SK-N-SH (cell line): Measurements from ENCODE around the gene IFNG-AS1. TPM values are rescaled to one million over a fixed set of nuclear protein-coding genes. Genes with fewer than 3 reads are reported as not detected.

Experiments
- CTCF ChIA-PET: fragments of 300-600, 350-600 bp; formaldehyde crosslinking; extraction: SDS; loops from one replicate; lab custom pipeline; 2021; lab: Yijun Ruan, JAX
- POLR2A ChIA-PET: fragments of 350-600 bp; sonication (Branson Sonifier 250); formaldehyde crosslinking; extraction: SDS; loops from one replicate; lab custom pipeline; 2020; ENCODE audit warnings: antibody characterized with exemption, inconsistent platforms; lab: Yijun Ruan, JAX
- DNase-seq: peaks from one replicate; pipeline ENCODE4 v3.0.0; 2012
- H2AFZ ChIP-seq: fragments of 200-600 bp; sonication (generic); 2 replicates; pipeline ENCODE4 v1.8.1; 2016; ENCODE audit warnings: antibody characterized with exemption, mild to moderate bottlenecking, low read depth
- H3F3A ChIP-seq: fragments of 200-600 bp; sonication (generic); replicated peaks from 2 replicates; pipeline ENCODE3; 2016; ENCODE audit warnings: antibody characterized with exemption, mild to moderate bottlenecking; ENCODE audit not compliant: insufficient read depth
- H3K27ac ChIP-seq, 2 experiments: fragments of 200-500 bp in 1 of 2; fragments of 200-600 bp in 1 of 2; sonication (Bioruptor generic) in 1 of 2; sonication (generic), shearing (Covaris generic) in 1 of 2; 2 replicates each; pipeline versions ENCODE4 v1.5.1 to v1.6.1; 2014 to 2016; ENCODE audit warnings: low read depth in 2 of 2, inconsistent platforms in 1 of 2, low read length in 1 of 2, mild to moderate bottlenecking in 1 of 2, mixed read lengths in 1 of 2
- H3K27me3 ChIP-seq: fragments of 200-600 bp; sonication (generic), shearing (Covaris generic); 2 replicates; pipeline ENCODE4 v1.6.1; 2016; ENCODE audit warnings: mixed run types; ENCODE audit not compliant: insufficient read depth
- H3K36me3 ChIP-seq, 2 experiments: fragments of 200-500 bp in 1 of 2; fragments of 200-600 bp in 1 of 2; sonication (Bioruptor generic) in 1 of 2; sonication (generic) in 1 of 2; replicated peaks in 1 of 2; 2 replicates each; pipeline versions ENCODE3 to v1.5.1; 2014 to 2016; ENCODE audit warnings: low read length in 1 of 2, mild to moderate bottlenecking in 1 of 2; ENCODE audit not compliant: insufficient read depth in 2 of 2, control insufficient read depth in 1 of 2
- H3K4me1 ChIP-seq, 2 experiments: fragments of 200-500 bp in 1 of 2; fragments of 200-600 bp in 1 of 2; sonication (Bioruptor generic) in 1 of 2; sonication (generic), shearing (Covaris generic) in 1 of 2; 2 replicates each; pipeline versions ENCODE4 v1.5.1 to v1.6.1; 2014 to 2016; ENCODE audit warnings: low read depth in 1 of 2, low read length in 1 of 2, mixed run types in 1 of 2; ENCODE audit not compliant: insufficient read depth in 2 of 2, control insufficient read depth in 1 of 2
- H3K4me2 ChIP-seq: fragments of 200-600 bp; sonication (generic), shearing (Covaris generic); 2 replicates; pipeline ENCODE4 v1.6.1; 2017; ENCODE audit warnings: mixed run types
- H3K4me3 ChIP-seq, 2 experiments: fragments of 200-500 bp in 1 of 2; fragments of 200-600 bp in 1 of 2; sonication (Bioruptor generic) in 1 of 2; sonication (generic), shearing (Covaris generic) in 1 of 2; 2 replicates each; pipeline versions ENCODE4 v1.5.1 to v1.8.1; 2014 to 2016; ENCODE audit warnings: low read depth in 2 of 2, inconsistent platforms in 1 of 2, low read length in 1 of 2, mild to moderate bottlenecking in 1 of 2, mixed read lengths in 1 of 2, moderate library complexity in 1 of 2
- H3K79me2 ChIP-seq: fragments of 200-600 bp; sonication (generic); 2 replicates; pipeline ENCODE4 v1.8.1; 2017; ENCODE audit warnings: mild to moderate bottlenecking; ENCODE audit not compliant: insufficient read depth
- H3K9ac ChIP-seq: fragments of 200-600 bp; sonication (generic); 2 replicates; pipeline ENCODE4 v1.6.1; 2017; ENCODE audit warnings: mixed run types
- H3K9me2 ChIP-seq: fragments of 200-600 bp; sonication (generic); 2 replicates; pipeline ENCODE4 v1.6.1; 2017; ENCODE audit warnings: mixed run types
- H3K9me3 ChIP-seq: fragments of 200-600 bp; sonication (generic); 2 replicates; pipeline ENCODE4 v1.6.1; 2017; ENCODE audit warnings: mixed run types, mild to moderate bottlenecking, moderate library complexity
- H4K20me1 ChIP-seq: fragments of 200-600 bp; sonication (generic); 2 replicates; pipeline ENCODE4 v1.6.1; 2017; ENCODE audit warnings: mild to moderate bottlenecking, mixed run types; ENCODE audit not compliant: insufficient read depth
- FOSL2 ChIP-seq: IDR thresholded peaks from 2 replicates; pipeline ENCODE4 v1.4.0; 2012; ENCODE audit warnings: low read depth, mild to moderate bottlenecking, moderate library complexity, borderline replicate concordance
- IRF3 ChIP-seq: fragments of 150-350 bp; IDR thresholded peaks from 2 replicates; pipeline ENCODE4 v1.6.1; 2016; ENCODE audit warnings: mild to moderate bottlenecking, low read depth, low read length
- MXI1 ChIP-seq: IDR thresholded peaks from 2 replicates; pipeline ENCODE4 v1.6.1; 2012; ENCODE audit warnings: mild to moderate bottlenecking, low read depth, low read length, improper control_type of control experiment
- NFIC ChIP-seq: IDR thresholded peaks from 2 replicates; pipeline ENCODE4 v1.4.0; 2012; ENCODE audit warnings: borderline replicate concordance
- RAD21 ChIP-seq: IDR thresholded peaks from 2 replicates; pipeline ENCODE4 v1.6.1; 2012; ENCODE audit warnings: mild to moderate bottlenecking, low read length
- RCOR1 ChIP-seq: fragments of 150-350 bp; IDR thresholded peaks from 2 replicates; pipeline ENCODE4 v1.6.1; 2017; ENCODE audit warnings: antibody characterized with exemption, low read length
- SIN3A ChIP-seq: IDR thresholded peaks from 2 replicates; pipeline ENCODE4 v1.6.1; 2012; ENCODE audit warnings: low read depth, mild to moderate bottlenecking, low read length, moderate library complexity, borderline replicate concordance
- YY1 ChIP-seq: IDR thresholded peaks from 2 replicates; pipeline ENCODE4 v1.4.0; 2012; ENCODE audit warnings: low read depth, mild to moderate bottlenecking
- WGBS: methylation state at CpG from one replicate; pipeline ENCODE4 v1.1.6; 2017; ENCODE audit warnings: low lambda C conversion rate; 5-methylcytosine and 5-hydroxymethylcytosine counted together
- polyA plus RNA-seq, 3 experiments: library from polyadenylated mRNA; depleted of rRNA; stranded (reverse); fragments of >200 nt; gene quantifications; 2 replicates each; pipeline ENCODE4 v1.2.3, GENCODE V29; 2012

Gene IFNG-AS1
- polyA plus RNA-seq, 1 of the 3 experiments (the other 2 are of a cell fraction) = not detected

- Histone ChIP-seq H3K79me2 (no peaks in the 10 kb centered on the region), H3K9me3 (no peaks in the 10 kb centered on the region), H3K27me3 (no peaks in the 10 kb centered on the region), H4K20me1 (no peaks in the 10 kb centered on the region), H3K9me2 (no peaks in the 10 kb centered on the region), H3K27ac (no peak overlapping the region), H3F3A (no peaks in the 10 kb centered on the region), H3K36me3 (no peaks in the 10 kb centered on the region), H3K4me2 (no peak overlapping the region), H3K9ac (no peak overlapping the region), H3K4me3 (no peak overlapping the region), H2AFZ (no peak overlapping the region), H3K4me1 (no peaks in the 10 kb centered on the region)
- 71% methylated on average over 9 of the region's 9 CpGs for WGBS
- CTCF ChIA-PET = interaction anchor here (2.5 kb wide), 1 partner anchor 8 kb away, joined by 13 read pairs; no protein-coding TSS in a partner anchor
- POLR2A ChIA-PET = no interaction called here
- no peak for DNase-seq
- TF ChIP-seq NFIC = no peak
Measured at GRCh38 chr12:68031881-68032739, 42.9 kb downstream of the IFNG-AS1 start.

GRCh38 chr12:68034567-68034966, 45.3 kb downstream of the IFNG-AS1 start:
- H3K36me3 ChIP-seq = no peaks in the 10 kb centered on the region
- no peak for TF ChIP-seq SIN3A
- TF ChIP-seq FOSL2 = no peak
- no peak for TF ChIP-seq IRF3
- H3K9me2 ChIP-seq = no peaks in the 10 kb centered on the region
- no peaks in the 10 kb centered on the region for H3K9me3 ChIP-seq
- no peaks in the 10 kb centered on the region for H3F3A ChIP-seq
- no peaks in the 10 kb centered on the region for H4K20me1 ChIP-seq
- 65% methylated on average over 5 of the region's 5 CpGs for WGBS
- CTCF ChIA-PET = no interaction called here
- no peaks in the 10 kb centered on the region for H3K79me2 ChIP-seq
- H3K4me2 ChIP-seq = no peak overlapping the region
- POLR2A ChIA-PET = no interaction called here
- H3K4me1 ChIP-seq = no peaks in the 10 kb centered on the region
- H2AFZ ChIP-seq = no peak overlapping the region
- H3K27me3 ChIP-seq = no peaks in the 10 kb centered on the region
- no peak overlapping the region for H3K9ac ChIP-seq
- DNase-seq = no peak
- no peak overlapping the region for H3K27ac ChIP-seq
- H3K4me3 ChIP-seq = no peak overlapping the region

- Histone ChIP-seq H3K4me3 (no peak overlapping the region), H3K4me1 (no peaks in the 10 kb centered on the region; a peak in 1 of 4 replicates), H2AFZ (no peak overlapping the region), H3K27me3 (no peaks in the 10 kb centered on the region), H3F3A (no peaks in the 10 kb centered on the region), H3K4me2 (no peak overlapping the region), H3K36me3 (no peaks in the 10 kb centered on the region), H3K9me3 (no peaks in the 10 kb centered on the region), H3K9ac (no peak overlapping the region), H3K27ac (no peak overlapping the region), H3K79me2 (no peaks in the 10 kb centered on the region), H4K20me1 (no peaks in the 10 kb centered on the region), H3K9me2 (no peaks in the 10 kb centered on the region)
- no peak for DNase-seq
- WGBS = 73% methylated on average over 7 of the region's 7 CpGs
- CTCF ChIA-PET = interaction anchor here (1.3 to 2.0 kb wide), 3 partner anchors 281 to 680 kb away, joined by 3 to 8 read pairs (median 7); no protein-coding TSS in a partner anchor
- POLR2A ChIA-PET = no interaction called here
- TF ChIP-seq RAD21 (no peak), MXI1 (no peak), RCOR1 (no peak), YY1 (no peak)
Measured at GRCh38 chr12:68036642-68037041, 47.4 kb downstream of the IFNG-AS1 start.
